ENCODE results near the gene CDK5RAP1. TPM values are rescaled to one million over a fixed set of nuclear protein-coding genes. Genes with fewer than 3 reads are reported as not detected.

Gene CDK5RAP1
- total RNA-seq, 2 experiments from 2014 or later, result 32.1 to 49.4 TPM

DNA sequence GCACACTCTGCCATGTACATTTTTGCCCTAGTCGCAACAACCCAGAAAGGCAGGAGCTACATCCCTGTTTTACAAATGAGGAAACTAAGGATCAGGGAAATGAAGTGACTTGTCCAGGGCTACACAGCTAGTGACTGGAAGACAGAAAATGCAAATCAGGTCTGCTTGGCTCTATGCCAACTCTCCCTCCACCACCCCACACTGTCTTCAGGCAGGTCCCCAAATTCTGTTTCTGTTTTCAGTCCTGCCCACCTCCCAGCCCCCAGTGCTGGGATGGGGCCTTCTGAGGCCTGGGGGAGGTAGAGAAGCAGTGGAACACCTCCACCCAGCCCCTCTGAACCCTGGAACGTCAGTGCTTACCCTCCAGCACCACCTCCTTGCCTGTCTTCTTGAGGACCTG is 37.2 kb upstream of the CDK5RAP1 start:
- POLR2A ChIA-PET, result interaction anchor here (0.9 kb wide), 1 partner anchor 63 kb away, joined by 3 read pairs; no protein-coding TSS in a partner anchor
- intact Hi-C loops (cut with micrococcal nuclease; ENCODE audit: unreplicated experiment), result no loop called here
- H3K27ac ChIP-seq (ENCODE audit: low read depth, low read length, poor library complexity, severe bottlenecking), result peak overlapping the region; percentile 35
- no TSS peak for BruUV-seq (replicated peaks)
- H2AFZ ChIP-seq (ENCODE audit: low read length), result no peak overlapping the region
- H3K9me3 ChIP-seq (ENCODE audit: low read length), result no peaks in the 10 kb centered on the region
- TF ChIP-seq, protein P1, sequence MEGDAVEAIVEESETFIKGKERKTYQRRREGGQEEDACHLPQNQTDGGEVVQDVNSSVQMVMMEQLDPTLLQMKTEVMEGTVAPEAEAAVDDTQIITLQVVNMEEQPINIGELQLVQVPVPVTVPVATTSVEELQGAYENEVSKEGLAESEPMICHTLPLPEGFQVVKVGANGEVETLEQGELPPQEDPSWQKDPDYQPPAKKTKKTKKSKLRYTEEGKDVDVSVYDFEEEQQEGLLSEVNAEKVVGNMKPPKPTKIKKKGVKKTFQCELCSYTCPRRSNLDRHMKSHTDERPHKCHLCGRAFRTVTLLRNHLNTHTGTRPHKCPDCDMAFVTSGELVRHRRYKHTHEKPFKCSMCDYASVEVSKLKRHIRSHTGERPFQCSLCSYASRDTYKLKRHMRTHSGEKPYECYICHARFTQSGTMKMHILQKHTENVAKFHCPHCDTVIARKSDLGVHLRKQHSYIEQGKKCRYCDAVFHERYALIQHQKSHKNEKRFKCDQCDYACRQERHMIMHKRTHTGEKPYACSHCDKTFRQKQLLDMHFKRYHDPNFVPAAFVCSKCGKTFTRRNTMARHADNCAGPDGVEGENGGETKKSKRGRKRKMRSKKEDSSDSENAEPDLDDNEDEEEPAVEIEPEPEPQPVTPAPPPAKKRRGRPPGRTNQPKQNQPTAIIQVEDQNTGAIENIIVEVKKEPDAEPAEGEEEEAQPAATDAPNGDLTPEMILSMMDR (conservative IDR thresholded peaks at IDR 0.05; ENCODE audit: low read length), result no peak
- TF ChIP-seq EZH2phosphoT487 (IDR thresholded peaks at IDR 0.05; ENCODE audit: borderline replicate concordance, low read depth, low read length), result no peak
- H3K4me2 ChIP-seq (ENCODE audit: low read length), result peak overlapping the region; percentile 55
- no peaks in the 10 kb centered on the region for H4K20me1 ChIP-seq (ENCODE audit: insufficient read depth, low read length)
- peak; percentile 54 for DNase-seq (ENCODE audit: low spot score)
- H3K4me3 ChIP-seq (ENCODE audit: low read depth, low read length, poor library complexity, severe bottlenecking), result no peak overlapping the region
- peaks cover 43% of the 10 kb centered on the region; the same call in 1 of the 2 replicates for H3K79me2 ChIP-seq (ENCODE audit: insufficient read depth, low read depth, low read length)
- peaks cover 48% of the 10 kb centered on the region for H3K36me3 ChIP-seq (ENCODE audit: insufficient read depth, low read length)
- no peaks in the 10 kb centered on the region for H3K9me2 ChIP-seq (ENCODE audit: insufficient read depth, low read length)
- CTCF ChIA-PET (ENCODE audit: unreplicated experiment), result no interaction called here
- H3K4me1 ChIP-seq (ENCODE audit: insufficient read depth, low read length, poor library complexity, severe bottlenecking), result peaks cover 42% of the 10 kb centered on the region

DNA sequence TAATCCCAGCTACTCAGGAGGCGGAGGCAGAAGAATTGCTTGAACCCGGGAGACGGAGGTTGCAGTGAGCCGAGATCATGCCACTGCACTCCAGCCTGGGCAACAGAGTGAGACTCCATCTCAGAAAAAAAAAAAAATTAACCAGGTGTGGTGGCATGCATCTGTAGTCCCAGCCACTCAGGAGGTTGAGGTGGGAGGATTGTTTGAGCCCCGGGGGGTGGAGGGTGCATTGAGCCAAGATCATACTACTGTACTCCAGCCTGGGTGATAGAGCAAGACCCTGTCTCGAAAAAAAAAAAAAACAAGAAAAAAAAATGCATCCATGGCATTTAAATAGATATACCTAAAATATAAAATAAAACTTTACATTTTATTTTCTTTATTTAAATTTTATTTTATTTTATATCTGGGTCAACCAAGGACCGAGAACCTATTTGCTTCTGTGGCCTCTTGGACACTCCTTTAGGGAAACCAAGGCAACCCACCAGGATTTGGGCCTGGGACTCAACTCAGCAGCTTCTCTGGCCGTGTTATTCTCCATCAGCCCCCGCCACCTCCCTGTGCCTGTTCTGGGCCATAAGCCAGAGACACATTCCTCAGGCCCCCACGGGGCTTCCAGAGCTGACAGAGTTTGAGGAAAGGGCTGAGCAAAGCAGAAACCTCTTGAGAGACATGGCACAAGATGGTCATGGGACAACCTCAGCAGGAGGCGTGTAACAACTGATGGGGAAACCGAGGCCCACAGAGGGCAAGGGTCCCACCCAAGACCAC is 36.0 kb upstream of the CDK5RAP1 start:
- Histone ChIP-seq H3K4me1 (ENCODE audit: insufficient read depth, low read length, poor library complexity, severe bottlenecking) (peaks cover 42% of the 10 kb centered on the region), H3K4me3 (ENCODE audit: low read depth, low read length, poor library complexity, severe bottlenecking) (no peak overlapping the region), H4K20me1 (ENCODE audit: insufficient read depth, low read length) (no peaks in the 10 kb centered on the region), H3K9me3 (ENCODE audit: low read length) (no peaks in the 10 kb centered on the region), H3K9me2 (ENCODE audit: insufficient read depth, low read length) (no peaks in the 10 kb centered on the region), H3K79me2 (ENCODE audit: insufficient read depth, low read depth, low read length) (peaks cover 35% of the 10 kb centered on the region; the same call in 1 of the 2 replicates), H3K36me3 (ENCODE audit: insufficient read depth, low read length) (peaks cover 60% of the 10 kb centered on the region), H3K4me2 (ENCODE audit: low read length) (no peak overlapping the region), H3K27ac (ENCODE audit: low read depth, low read length, poor library complexity, severe bottlenecking) (no peak overlapping the region), H2AFZ (ENCODE audit: low read length) (no peak overlapping the region)
- no peak for DNase-seq (ENCODE audit: low spot score)
- intact Hi-C loops (cut with micrococcal nuclease; ENCODE audit: unreplicated experiment), result no loop called here
- BruUV-seq (replicated peaks), result no TSS peak
- CTCF ChIA-PET (ENCODE audit: unreplicated experiment), result no interaction called here
- no peak for TF ChIP-seq EZH2phosphoT487 (IDR thresholded peaks at IDR 0.05; ENCODE audit: borderline replicate concordance, low read depth, low read length)
- TF ChIP-seq, protein P1 (conservative IDR thresholded peaks at IDR 0.05; ENCODE audit: low read length), result no peak
- POLR2A ChIA-PET, result no interaction called here

DNA sequence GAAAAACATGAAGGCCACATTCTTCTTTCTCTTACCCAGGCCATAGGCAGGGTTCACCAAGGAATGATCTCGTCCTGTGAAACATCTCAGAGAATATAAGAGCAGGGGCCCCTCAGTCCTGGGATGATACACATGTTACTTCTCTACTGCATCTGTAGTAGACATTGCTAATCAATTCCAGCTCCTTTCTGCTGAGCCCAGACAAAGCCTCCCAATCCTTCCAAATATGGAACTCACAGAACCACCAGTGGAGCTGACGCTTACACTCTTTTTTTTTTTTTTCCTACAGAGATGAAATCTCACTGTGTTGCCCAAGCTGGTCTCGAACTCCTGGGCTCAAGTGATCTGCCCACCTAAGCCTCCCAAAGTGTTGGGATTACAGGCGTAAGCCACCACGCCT is 33.1 kb upstream of the CDK5RAP1 start:
- intact Hi-C loops (cut with micrococcal nuclease; ENCODE audit: unreplicated experiment), result no loop called here
- Histone ChIP-seq H3K79me2 (ENCODE audit: insufficient read depth, low read depth, low read length) (peaks cover 7% of the 10 kb centered on the region; the same call in 1 of the 2 replicates), H3K9me2 (ENCODE audit: insufficient read depth, low read length) (no peaks in the 10 kb centered on the region), H3K4me1 (ENCODE audit: insufficient read depth, low read length, poor library complexity, severe bottlenecking) (peaks cover 13% of the 10 kb centered on the region), H3K4me3 (ENCODE audit: low read depth, low read length, poor library complexity, severe bottlenecking) (no peak overlapping the region), H3K9me3 (ENCODE audit: low read length) (no peaks in the 10 kb centered on the region), H3K4me2 (ENCODE audit: low read length) (no peak overlapping the region), H2AFZ (ENCODE audit: low read length) (no peak overlapping the region), H3K27ac (ENCODE audit: low read depth, low read length, poor library complexity, severe bottlenecking) (no peak overlapping the region), H3K36me3 (ENCODE audit: insufficient read depth, low read length) (peaks cover 79% of the 10 kb centered on the region), H4K20me1 (ENCODE audit: insufficient read depth, low read length) (no peaks in the 10 kb centered on the region)
- CTCF ChIA-PET (ENCODE audit: unreplicated experiment), result interaction anchor here (1.0 kb wide), 1 partner anchor 23 kb away, joined by 3 read pairs; no protein-coding TSS in a partner anchor
- no peak for DNase-seq (ENCODE audit: low spot score)
- no TSS peak for BruUV-seq (replicated peaks)
- TF ChIP-seq, protein P1 (conservative IDR thresholded peaks at IDR 0.05; ENCODE audit: low read length), result no peak
- TF ChIP-seq EZH2phosphoT487 (IDR thresholded peaks at IDR 0.05; ENCODE audit: borderline replicate concordance, low read depth, low read length), result no peak
- POLR2A ChIA-PET, result interaction anchor here (1.1 kb wide), 1 partner anchor 9 kb away, joined by 5 read pairs; the partner anchor contains the start of gene SNTA1
